MM.1S (cell line): ENCODE measurements around the gene TLR5.
A peak's percentile ranks its signal among the peaks of the same experiment; 100 is the strongest.

Source experiments
- CTCF ChIP-seq: fragments of 300-600 bp; sonication (generic); IDR thresholded peaks from 2 replicates; pipeline ENCODE4 v1.5.1; 2016; ENCODE audit warnings: antibody characterized with exemption, low read length, mixed read lengths
- EZH2 ChIP-seq: fragments of 300-600 bp; sonication (generic); optimal IDR thresholded peaks from 2 replicates; pipeline ENCODE3; 2017; ENCODE audit warnings: low read depth, mild to moderate bottlenecking, antibody characterized with exemption, low read length, mixed read lengths
- EZH2phosphoT487 ChIP-seq: fragments of 300-600 bp; sonication (generic); IDR thresholded peaks from 2 replicates; pipeline ENCODE4 v1.6.1; 2018; ENCODE audit warnings: antibody characterized with exemption, low read length

DNA sequence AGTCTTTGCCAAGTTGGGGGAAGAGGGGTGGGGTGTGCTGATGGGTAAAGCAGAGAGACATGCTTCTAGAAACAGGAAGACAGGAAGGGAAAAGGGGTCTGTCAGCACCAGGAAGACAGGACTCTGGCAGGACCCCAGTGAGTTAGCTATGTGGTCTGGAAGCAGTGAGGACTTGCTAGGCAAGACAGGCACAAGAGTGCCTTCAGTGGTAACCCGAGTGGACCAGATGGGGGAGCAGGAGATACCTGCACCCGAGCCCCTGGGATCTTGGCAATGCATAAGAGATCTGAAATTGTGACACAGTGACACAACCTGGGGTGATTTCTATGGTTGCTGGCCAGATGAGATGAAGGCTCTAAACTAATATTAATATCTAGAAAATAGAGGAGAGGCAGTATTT, 7.0 kb downstream of the TLR5 start:
- peak; percentile 17; the same call in 1 of the 2 replicates for TF ChIP-seq CTCF
- no peak for TF ChIP-seq EZH2
- TF ChIP-seq EZH2phosphoT487 = no peak
